ENCODE data around the gene TOE1.
"Not testable (repeated sequence)": the region's sequence is repeated elsewhere in the genome, so short reads cannot be mapped to it uniquely, and the experiment has no call there.

TOE1 gene

GRCh38 chr1:45339789-45340558, at the start of gene TOE1, which contains the start of gene MUTYH:
Gene TOE1, plus strand, starts transcription at chr1:45340170. Its CDS starts 83 bp downstream, at chr1:45340253.
Gene MUTYH, minus strand, starts transcription at chr1:45340440. Its CDS starts 5,935 bp downstream, at chr1:45334505.
- peak; percentile 95 for DNase-seq

GRCh38 chr1:45291002-45291401, 49.0 kb upstream of the TOE1 start:
- DNase-seq = not testable (repeated sequence)

GRCh38 chr1:45291716-45292115, 48.3 kb upstream of the TOE1 start:
- DNase-seq = no peak

- no peak for DNase-seq
These were observed 42.2 kb upstream of the TOE1 start for GRCh38 chr1:45297666-45298356.

- no peak for DNase-seq
These were observed 40.7 kb upstream of the TOE1 start for GRCh38 chr1:45299296-45299695.

- peak; percentile 74 for DNase-seq
These were observed 39.8 kb upstream of the TOE1 start for GRCh38 chr1:45299981-45300668.

- DNase-seq = no peak
These were observed 39.3 kb upstream of the TOE1 start for GRCh38 chr1:45300669-45300997.

- DNase-seq = no peak
These were observed 37.3 kb upstream of the TOE1 start for GRCh38 chr1:45302505-45303150.

GRCh38 chr1:45303520-45304310, 36.3 kb upstream of the TOE1 start:
- DNase-seq = peak; percentile 98

- peak; percentile 53 for DNase-seq
These were observed 35.5 kb upstream of the TOE1 start for GRCh38 chr1:45304311-45305081.

GRCh38 chr1:45305231-45305630, 34.7 kb upstream of the TOE1 start:
- DNase-seq = no peak

GRCh38 chr1:45306319-45306718, 33.7 kb upstream of the TOE1 start:
- DNase-seq = no peak

GRCh38 chr1:45306905-45307304, 33.1 kb upstream of the TOE1 start:
- DNase-seq = no peak

- DNase-seq = no peak
These were observed 25.7 kb upstream of the TOE1 start for GRCh38 chr1:45314266-45314665.

- no peak for DNase-seq
These were observed 22.8 kb upstream of the TOE1 start for GRCh38 chr1:45317166-45317565.

GRCh38 chr1:45319761-45320160, 20.2 kb upstream of the TOE1 start:
- DNase-seq = no peak

GRCh38 chr1:45321444-45321843, 18.5 kb upstream of the TOE1 start:
- DNase-seq = no peak

GRCh38 chr1:45322486-45323040, 17.4 kb upstream of the TOE1 start:
- DNase-seq = no peak

GRCh38 chr1:45325851-45326506, 14.0 kb upstream of the TOE1 start:
- DNase-seq = no peak
